T-helper 2 cell treated with Interferon-gamma antibody and Interleukin-4, amounts not matched to agents 5 μg/mL and 100 μg/mL, for 36 hours (primary cell): ENCODE data around the gene PALLD.
"Not testable (repeated sequence)": the region's sequence is repeated elsewhere in the genome, so short reads cannot be mapped to it uniquely, and the experiment has no call there.

Experiments used
- DNase-seq: peaks from one replicate; pipeline ENCODE4 v3.0.0; 2021; ENCODE audit warnings: low spot score
- H3K27ac Mint-ChIP-seq: one replicate; pipeline ENCODE4 v1.8.0; 2021; ENCODE audit warnings: mild to moderate bottlenecking, mixed read lengths
- H3K27me3 Mint-ChIP-seq: one replicate; pipeline ENCODE4 v1.8.0; 2021; ENCODE audit warnings: low read depth, mixed read lengths
- H3K36me3 Mint-ChIP-seq: one replicate; pipeline ENCODE4 v1.8.0; 2021; ENCODE audit warnings: low read depth, mixed read lengths
- H3K4me1 Mint-ChIP-seq: one replicate; pipeline ENCODE4 v1.8.0; 2021; ENCODE audit warnings: low read depth, mixed read lengths
- H3K4me3 Mint-ChIP-seq: one replicate; pipeline ENCODE4 v1.8.0; 2022; ENCODE audit warnings: mild to moderate bottlenecking, moderate library complexity, mixed read lengths
- H3K9me3 Mint-ChIP-seq: one replicate; pipeline ENCODE4 v1.8.0; 2021; ENCODE audit warnings: mixed read lengths

PALLD gene

GRCh38 chr4:168720396-168720900, 223.6 kb downstream of the PALLD start:
- no peak for DNase-seq
- no peaks in the 10 kb centered on the region for H3K36me3 Mint-ChIP-seq
- H3K9me3 Mint-ChIP-seq: peaks cover 9% of the 10 kb centered on the region
- H3K27ac Mint-ChIP-seq: no peak overlapping the region
- H3K27me3 Mint-ChIP-seq: peaks cover 2% of the 10 kb centered on the region
- H3K4me1 Mint-ChIP-seq: peaks cover 13% of the 10 kb centered on the region
- H3K4me3 Mint-ChIP-seq: no peak overlapping the region

DNA sequence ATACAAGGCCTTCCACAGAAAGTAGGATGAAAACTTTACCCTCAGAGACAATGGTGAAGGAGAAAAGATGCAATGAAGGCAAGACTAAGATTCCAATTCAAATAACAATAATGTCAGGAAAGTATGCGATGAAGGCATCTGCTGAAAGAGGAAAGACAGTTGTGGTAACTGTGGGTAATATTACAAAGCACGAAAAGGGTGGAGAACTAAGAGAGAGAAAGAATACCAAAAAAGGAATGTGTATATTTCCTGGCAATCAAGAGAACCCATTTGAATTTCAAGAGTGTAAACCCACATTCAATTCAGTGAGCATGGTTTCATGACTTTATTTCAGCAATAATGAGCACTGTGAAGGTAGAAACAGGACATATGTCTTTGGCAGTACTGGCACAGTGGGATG, 225.5 kb downstream of the PALLD start:
- H3K27ac Mint-ChIP-seq: peak overlapping the region; percentile 41
- peak overlapping the region; percentile 30 for H3K4me3 Mint-ChIP-seq
- no peak for DNase-seq
- H3K9me3 Mint-ChIP-seq: peaks cover 14% of the 10 kb centered on the region
- peaks cover 2% of the 10 kb centered on the region for H3K36me3 Mint-ChIP-seq
- H3K4me1 Mint-ChIP-seq: peaks cover 13% of the 10 kb centered on the region
- H3K27me3 Mint-ChIP-seq: peaks cover 2% of the 10 kb centered on the region

GRCh38 chr4:168723020-168723419, 226.2 kb downstream of the PALLD start:
- peak overlapping the region; percentile 30 for H3K4me3 Mint-ChIP-seq
- peaks cover 14% of the 10 kb centered on the region for H3K9me3 Mint-ChIP-seq
- peaks cover 13% of the 10 kb centered on the region for H3K4me1 Mint-ChIP-seq
- H3K27ac Mint-ChIP-seq: peak overlapping the region; percentile 41
- H3K36me3 Mint-ChIP-seq: peaks cover 2% of the 10 kb centered on the region
- peaks cover 2% of the 10 kb centered on the region for H3K27me3 Mint-ChIP-seq
- DNase-seq: no peak

- Mint-ChIP-seq H3K27ac (no peak overlapping the region), H3K36me3 (peaks cover 2% of the 10 kb centered on the region), H3K4me3 (no peak overlapping the region), H3K9me3 (peaks cover 14% of the 10 kb centered on the region), H3K27me3 (peaks cover 2% of the 10 kb centered on the region), H3K4me1 (peaks cover 13% of the 10 kb centered on the region)
- DNase-seq: no peak
Measured at GRCh38 chr4:168723569-168723968, 226.7 kb downstream of the PALLD start.

DNA sequence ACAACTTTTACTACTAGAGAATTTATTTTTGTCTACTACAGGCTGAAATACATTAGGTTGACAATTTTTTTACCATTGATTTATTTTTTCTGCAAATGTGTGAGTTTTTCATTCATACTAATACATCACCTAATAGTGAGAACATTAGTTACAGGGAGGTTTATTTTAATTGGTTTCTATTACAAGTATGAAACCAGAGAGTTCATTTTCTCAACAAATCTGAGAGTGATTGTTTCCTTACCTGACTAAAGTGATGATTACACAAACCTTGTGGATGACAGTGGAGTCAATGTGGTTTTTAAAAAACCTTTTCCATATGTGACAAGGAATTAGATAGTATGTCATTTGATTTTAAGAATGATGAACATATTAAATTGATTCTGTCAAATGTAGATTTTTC, 227.4 kb downstream of the PALLD start:
- Mint-ChIP-seq H3K27me3 (peaks cover 2% of the 10 kb centered on the region), H3K4me3 (no peak overlapping the region), H3K4me1 (peaks cover 13% of the 10 kb centered on the region), H3K27ac (no peak overlapping the region), H3K9me3 (peaks cover 14% of the 10 kb centered on the region), H3K36me3 (peaks cover 2% of the 10 kb centered on the region)
- DNase-seq: no peak

- H3K36me3 Mint-ChIP-seq: peaks cover 2% of the 10 kb centered on the region
Measured at GRCh38 chr4:168724686-168725411, 228.0 kb downstream of the PALLD start.

GRCh38 chr4:168725930-168726329, 229.1 kb downstream of the PALLD start:
- peaks cover 8% of the 10 kb centered on the region for H3K27me3 Mint-ChIP-seq
- H3K27ac Mint-ChIP-seq: no peak overlapping the region
- H3K4me3 Mint-ChIP-seq: no peak overlapping the region
- H3K9me3 Mint-ChIP-seq: peaks cover 11% of the 10 kb centered on the region
- H3K4me1 Mint-ChIP-seq: peaks cover 13% of the 10 kb centered on the region
- DNase-seq: no peak
- peaks cover 2% of the 10 kb centered on the region for H3K36me3 Mint-ChIP-seq

More at GRCh38 chr4:168724686-168725411, 228.0 kb downstream of the PALLD start:
- Mint-ChIP-seq H3K4me3 (no peak overlapping the region), H3K9me3 (peaks cover 11% of the 10 kb centered on the region), H3K27me3 (peaks cover 8% of the 10 kb centered on the region), H3K4me1 (peaks cover 13% of the 10 kb centered on the region), H3K27ac (no peak overlapping the region)
- DNase-seq: no peak

DNA sequence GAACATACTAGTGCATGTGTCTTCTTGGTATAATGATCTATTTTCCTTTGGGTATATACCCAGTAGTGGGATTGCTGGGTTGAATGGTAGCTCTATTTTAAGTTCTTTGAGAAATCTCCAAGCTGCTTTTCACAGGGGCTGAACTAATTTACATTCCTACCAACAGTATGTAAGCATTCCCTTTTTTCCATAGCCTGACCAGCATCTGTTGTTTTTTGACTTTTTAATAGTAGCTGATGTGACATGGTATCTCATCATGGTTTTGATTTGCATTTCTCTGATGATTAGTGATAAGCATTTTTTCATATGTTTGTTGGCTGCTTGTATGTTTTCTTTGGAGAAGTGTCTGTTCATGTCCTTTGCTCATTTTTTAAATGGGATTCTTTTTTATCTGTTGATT, 230.3 kb downstream of the PALLD start:
- not testable (repeated sequence) for DNase-seq, H3K27ac Mint-ChIP-seq, H3K36me3 Mint-ChIP-seq, H3K4me3 Mint-ChIP-seq, H3K27me3 Mint-ChIP-seq
- H3K9me3 Mint-ChIP-seq: peaks cover 11% of the 10 kb centered on the region
- H3K4me1 Mint-ChIP-seq: peaks cover 11% of the 10 kb centered on the region

GRCh38 chr4:168731006-168731636, 234.3 kb downstream of the PALLD start:
- H3K9me3 Mint-ChIP-seq: peaks cover 5% of the 10 kb centered on the region
- H3K4me1 Mint-ChIP-seq: no peaks in the 10 kb centered on the region
- H3K27me3 Mint-ChIP-seq: peaks cover 13% of the 10 kb centered on the region
- peaks cover 2% of the 10 kb centered on the region for H3K36me3 Mint-ChIP-seq
- H3K27ac Mint-ChIP-seq: no peak overlapping the region
- no peak for DNase-seq
- H3K4me3 Mint-ChIP-seq: no peak overlapping the region

- DNase-seq: no peak
- Mint-ChIP-seq H3K9me3 (peaks cover 3% of the 10 kb centered on the region), H3K4me3 (no peak overlapping the region), H3K27ac (no peak overlapping the region), H3K36me3 (peaks cover under 1% of the 10 kb centered on the region), H3K27me3 (peaks cover 13% of the 10 kb centered on the region), H3K4me1 (no peaks in the 10 kb centered on the region)
Measured at GRCh38 chr4:168731706-168732414, 235.0 kb downstream of the PALLD start.

- Mint-ChIP-seq H3K36me3 (no peaks in the 10 kb centered on the region), H3K27ac (no peak overlapping the region), H3K4me1 (no peaks in the 10 kb centered on the region), H3K27me3 (peaks cover 13% of the 10 kb centered on the region), H3K4me3 (no peak overlapping the region), H3K9me3 (no peaks in the 10 kb centered on the region)
- no peak for DNase-seq
Measured at GRCh38 chr4:168732714-168733113, 235.9 kb downstream of the PALLD start.

DNA sequence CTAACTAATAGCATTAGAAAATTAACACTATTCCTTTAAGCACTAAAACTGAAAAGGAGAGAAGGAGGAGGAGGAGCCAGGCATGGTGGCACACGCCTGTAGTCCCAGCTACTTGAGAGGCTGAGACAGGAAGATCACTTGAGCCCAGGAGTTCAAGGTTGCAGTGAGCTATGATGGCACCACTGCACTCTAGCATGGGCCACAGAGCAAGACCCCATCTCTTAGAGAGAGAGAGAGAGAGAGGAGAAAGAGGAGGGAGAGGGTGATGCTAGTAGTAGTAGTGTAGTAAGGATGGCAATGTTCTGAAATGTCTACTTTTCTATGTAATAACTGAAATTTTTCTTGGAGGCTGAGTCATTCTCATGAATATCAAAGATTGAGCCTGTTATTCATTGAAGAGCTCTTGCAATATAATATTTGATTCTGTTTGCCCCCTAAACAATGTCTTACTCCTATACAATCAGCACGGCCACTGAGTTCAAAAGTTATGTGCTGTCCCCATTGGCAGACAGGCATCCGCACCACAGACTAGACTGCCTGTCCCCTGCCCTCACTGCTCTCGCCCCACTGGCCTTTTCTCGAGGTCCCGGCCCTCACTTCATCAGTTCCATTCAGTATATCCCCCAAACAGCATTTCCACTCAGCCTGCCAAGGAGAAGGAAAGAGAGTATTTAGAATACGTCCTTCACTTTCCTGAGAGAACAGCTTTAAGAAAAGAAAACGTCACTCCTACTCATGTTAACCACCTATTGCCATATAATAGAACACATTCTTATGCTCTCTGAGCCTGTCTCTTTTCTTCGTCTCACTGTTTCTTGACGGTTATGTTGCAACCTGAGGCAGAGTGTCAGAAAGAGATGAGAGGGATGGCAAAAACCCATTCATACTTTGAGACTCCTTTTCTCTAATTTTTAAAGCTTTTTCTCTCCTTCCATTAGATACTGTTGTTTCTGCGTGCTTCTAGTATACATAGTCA, 238.1 kb downstream of the PALLD start:
- Mint-ChIP-seq H3K27me3 (peaks cover 7% of the 10 kb centered on the region), H3K4me3 (no peak overlapping the region), H3K9me3 (no peaks in the 10 kb centered on the region), H3K27ac (no peak overlapping the region), H3K4me1 (no peaks in the 10 kb centered on the region), H3K36me3 (no peaks in the 10 kb centered on the region)
- no peak for DNase-seq

- Mint-ChIP-seq H3K27me3 (peaks cover 7% of the 10 kb centered on the region), H3K4me3 (no peak overlapping the region), H3K9me3 (no peaks in the 10 kb centered on the region), H3K36me3 (no peaks in the 10 kb centered on the region), H3K4me1 (no peaks in the 10 kb centered on the region), H3K27ac (no peak overlapping the region)
- DNase-seq: no peak
Measured at GRCh38 chr4:168735735-168736134, 238.9 kb downstream of the PALLD start.
